ENCODE results near the gene PIGT.

GRCh38 chr20:45452772-45453691 lies 37.1 kb downstream of the PIGT start:
- no peak for TF ChIP-seq CTCF (IDR thresholded peaks at IDR 0.05)
- TF ChIP-seq POLR2A (IDR thresholded peaks at IDR 0.05), result no peak
- no peak for TF ChIP-seq POLR2AphosphoS5 (IDR thresholded peaks at IDR 0.05)
